Neutrophil (primary cell): ENCODE data around the gene ZMAT3.
"Not testable (repeated sequence)": the region's sequence is repeated elsewhere in the genome, so short reads cannot be mapped to it uniquely, and the experiment has no call there.

ENCODE experiments used
- H3K27ac ChIP-seq: fragments of 200-600 bp; sonication (generic); 2 replicates; pipeline ENCODE4 v1.5.1; 2016; ENCODE audit warnings: mild to moderate bottlenecking, moderate library complexity
- H3K27me3 ChIP-seq: fragments of 200-600 bp; sonication (generic); 2 replicates; pipeline ENCODE4 v1.6.0; 2016; ENCODE audit warnings: mild to moderate bottlenecking
- H3K36me3 ChIP-seq: fragments of 200-600 bp; sonication (generic); 2 replicates; pipeline ENCODE4 v1.5.1; 2017
- H3K4me1 ChIP-seq, 2 experiments: fragments of 200-600 bp in 1 of 2; sonication (generic) in 1 of 2; 1 replicate in 1 of 2; 2 replicates in 1 of 2; pipeline versions ENCODE4 v1.5.1 to v1.6.1; 2013 to 2016; ENCODE audit warnings: low read depth in 1 of 2, low read length in 1 of 2, mild to moderate bottlenecking in 1 of 2, moderate library complexity in 1 of 2; ENCODE audit not compliant: control insufficient read depth in 1 of 2, insufficient read depth in 1 of 2
- H3K4me3 ChIP-seq, 2 experiments: fragments of 200-600 bp in 1 of 2; sonication (generic) in 1 of 2; 1 replicate in 1 of 2; 2 replicates in 1 of 2; pipeline ENCODE4 v1.5.1; 2013 to 2016; ENCODE audit warnings: low read depth in 1 of 2, low read length in 1 of 2, mild to moderate bottlenecking in 1 of 2, moderate library complexity in 1 of 2
- H3K9me3 ChIP-seq: fragments of 200-600 bp; sonication (generic); 2 replicates; pipeline ENCODE4 v1.5.1; 2016
- CTCF ChIP-seq: fragments of 200-600 bp; sonication (generic); IDR thresholded peaks from 2 replicates; pipeline ENCODE4 v1.5.1; 2016; ENCODE audit warnings: antibody characterized with exemption

The ZMAT3 gene

GRCh38 chr3:179071323-179072099 is at the start of gene ZMAT3:
Gene ZMAT3, minus strand, starts transcription at chr3:179071809. Its CDS starts 4,057 bp downstream, at chr3:179067752.
- Histone ChIP-seq H3K4me1 (peaks cover 6 to 12% of the 10 kb centered on the region in 2 experiments), H3K9me3 (no peaks in the 10 kb centered on the region), H3K27ac (peak within 1 kb of the TSS; percentile 67), H3K4me3 (peak within 1 kb of the TSS; percentile 71 to 77), H3K27me3 (no peaks in the 10 kb centered on the region), H3K36me3 (peaks cover 5% of the 10 kb centered on the region)
- TF ChIP-seq CTCF = no peak

GRCh38 chr3:179116816-179117215 is 45.2 kb upstream of the ZMAT3 start:
- no peaks in the 10 kb centered on the region for H3K9me3 ChIP-seq
- no peak overlapping the region for H3K4me3 ChIP-seq
- no peaks in the 10 kb centered on the region for H3K4me1 ChIP-seq
- no peaks in the 10 kb centered on the region for H3K27me3 ChIP-seq
- H3K27ac ChIP-seq = no peak overlapping the region
- TF ChIP-seq CTCF = no peak
- no peaks in the 10 kb centered on the region for H3K36me3 ChIP-seq

- not testable (repeated sequence) for H3K27me3 ChIP-seq, H3K36me3 ChIP-seq, H3K27ac ChIP-seq, H3K4me1 ChIP-seq, H3K4me3 ChIP-seq, H3K9me3 ChIP-seq
These were observed 43.8 kb upstream of the ZMAT3 start for GRCh38 chr3:179115444-179115843.

- no peak for TF ChIP-seq CTCF
- Histone ChIP-seq H3K27ac (no peak overlapping the region), H3K4me1 (no peaks in the 10 kb centered on the region), H3K9me3 (no peaks in the 10 kb centered on the region), H3K4me3 (no peak overlapping the region), H3K27me3 (no peaks in the 10 kb centered on the region), H3K36me3 (no peaks in the 10 kb centered on the region)
These were observed 42.3 kb upstream of the ZMAT3 start for GRCh38 chr3:179113903-179114302.

GRCh38 chr3:179108086-179108485 is 36.5 kb upstream of the ZMAT3 start:
- H3K4me1 ChIP-seq = no peaks in the 10 kb centered on the region
- H3K36me3 ChIP-seq = no peaks in the 10 kb centered on the region
- no peak overlapping the region for H3K27ac ChIP-seq
- TF ChIP-seq CTCF = no peak
- no peaks in the 10 kb centered on the region for H3K9me3 ChIP-seq
- no peak overlapping the region for H3K4me3 ChIP-seq
- H3K27me3 ChIP-seq = no peaks in the 10 kb centered on the region

- Histone ChIP-seq H3K27me3 (no peaks in the 10 kb centered on the region), H3K36me3 (no peaks in the 10 kb centered on the region), H3K4me1 (no peaks in the 10 kb centered on the region), H3K27ac (no peak overlapping the region), H3K9me3 (no peaks in the 10 kb centered on the region), H3K4me3 (no peak overlapping the region)
- no peak for TF ChIP-seq CTCF
These were observed 36.0 kb upstream of the ZMAT3 start for GRCh38 chr3:179107617-179108016.
